Tibial nerve (tissue), 4 donors: Measurements from ENCODE around the gene XPC.

Experiments
- CTCF ChIP-seq, 5 experiments: fragments of 200-600 bp in 3 of 5; fragments of 450-650 bp in 2 of 5; sonication (generic) in 3 of 5; IDR thresholded peaks; one replicate each; pipeline ENCODE4 v1.5.1; 2016 to 2019; ENCODE audit warnings: antibody characterized with exemption in 5 of 5, mild to moderate bottlenecking in 3 of 5, moderate library complexity in 2 of 5
- EP300 ChIP-seq, 2 donors: sonication (generic); formaldehyde crosslinking; IDR thresholded peaks; one replicate each; pipeline ENCODE4 v1.6.1; 2017; ENCODE audit warnings: antibody characterized with exemption in 2 of 2, mild to moderate bottlenecking in 1 of 2

GRCh38 chr3:14200276-14200675, 21.9 kb upstream of the XPC start:
- TF ChIP-seq CTCF (IDR thresholded peaks at IDR 0.05) (no peak), EP300 (IDR thresholded peaks at IDR 0.05) (no peak)
